Keratinocyte (primary cell): ENCODE measurements around the gene NADSYN1. TPM values are rescaled to one million over a fixed set of nuclear protein-coding genes. Genes with fewer than 3 reads are reported as not detected.

Source experiments
- DNase-seq: peaks from one replicate; pipeline ENCODE4 v3.0.0-alpha.2; 2011; ENCODE audit warnings: low read depth, missing footprints, low spot score
- FAIRE-seq: peaks from 2 replicates; lab custom pipeline; 2011; peaks lifted over from hg19 to GRCh38; lab: Jason Lieb, UNC
- H2AFZ ChIP-seq: 2 replicates; pipeline ENCODE4 v1.6.0; 2012; ENCODE audit warnings: low read length, control low read depth, inconsistent platforms; ENCODE audit not compliant: control insufficient read depth
- H3K27ac ChIP-seq: 2 replicates; pipeline ENCODE4 v1.5.1; 2011; ENCODE audit warnings: low read length; ENCODE audit not compliant: control insufficient read depth, insufficient read depth
- H3K27me3 ChIP-seq: 3 replicates; pipeline ENCODE4 v1.6.0; 2011; ENCODE audit warnings: low read length; ENCODE audit not compliant: control insufficient read depth, insufficient read depth; ENCODE audit errors: extremely low read depth
- H3K36me3 ChIP-seq, 2 experiments: 2 replicates in 1 of 2; 3 replicates in 1 of 2; pipeline ENCODE4 v1.5.1; 2011; ENCODE audit warnings: low read length in 2 of 2, mild to moderate bottlenecking in 1 of 2; ENCODE audit not compliant: control insufficient read depth in 2 of 2, insufficient read depth in 2 of 2; ENCODE audit errors: extremely low read depth in 1 of 2
- H3K4me1 ChIP-seq: 3 replicates; pipeline ENCODE4 v1.5.1; 2011; ENCODE audit warnings: low read length; ENCODE audit not compliant: control insufficient read depth, insufficient read depth; ENCODE audit errors: extremely low read depth
- H3K4me2 ChIP-seq: 3 replicates; pipeline ENCODE4 v1.6.0; 2011; ENCODE audit warnings: low read depth, low read length; ENCODE audit not compliant: control insufficient read depth, insufficient read depth; ENCODE audit errors: extremely low read depth
- H3K4me3 ChIP-seq, 3 experiments: fragments of 200-600 bp in 1 of 3; sonication (generic) in 1 of 3; 2 replicates in 2 of 3; 3 replicates in 1 of 3; pipeline ENCODE4 v1.5.1; 2011 to 2016; ENCODE audit warnings: low read length in 3 of 3, mild to moderate bottlenecking in 3 of 3, control low read depth in 2 of 3, inconsistent platforms in 1 of 3, low read depth in 1 of 3, mixed read lengths in 1 of 3, mixed run types in 1 of 3, moderate library complexity in 1 of 3; ENCODE audit not compliant: control insufficient read depth in 2 of 3, insufficient read depth in 2 of 3; ENCODE audit errors: extremely low read depth in 1 of 3
- H3K79me2 ChIP-seq: 2 replicates; pipeline ENCODE4 v1.6.0; 2012; ENCODE audit warnings: low read length; ENCODE audit not compliant: control insufficient read depth, insufficient read depth
- H3K9ac ChIP-seq: 3 replicates; pipeline ENCODE4 v1.6.0; 2011; ENCODE audit warnings: low read length; ENCODE audit not compliant: control insufficient read depth, insufficient read depth; ENCODE audit errors: extremely low read depth
- H3K9me1 ChIP-seq: 3 replicates; pipeline ENCODE4 v1.6.0; 2011; ENCODE audit warnings: low read length; ENCODE audit not compliant: control insufficient read depth, insufficient read depth; ENCODE audit errors: extremely low read depth
- H3K9me3 ChIP-seq: 2 replicates; pipeline ENCODE4 v1.5.1; 2012; ENCODE audit warnings: low read depth, low read length; ENCODE audit not compliant: control insufficient read depth
- H4K20me1 ChIP-seq: 3 replicates; pipeline ENCODE4 v1.6.0; 2011; ENCODE audit warnings: low read length; ENCODE audit not compliant: control insufficient read depth, insufficient read depth; ENCODE audit errors: extremely low read depth
- EZH2 ChIP-seq: IDR thresholded peaks from one replicate; pipeline ENCODE4 v1.6.1; 2012; ENCODE audit warnings: inconsistent platforms, mild to moderate bottlenecking, low read length, moderate library complexity
- dilution Hi-C: fragments of 300-500 bp; cut with MboI; formaldehyde crosslinking; loops from one replicate; pipeline ENCODE4 v1.7.0; 2020; ENCODE audit warnings: low sequenced_read_pairs; ENCODE audit not compliant: extremely low pct_ligation_motif_present
- polyA plus RNA-seq, 5 experiments: library from polyadenylated mRNA; depleted of rRNA in 3 of 5; stranded (reverse) in 3 of 5; stranded (forward) in 1 of 5; unstranded in 1 of 5; fragments of >200 nt; gene quantifications; 1 replicate in 1 of 5; 2 replicates in 3 of 5; 3 replicates in 1 of 5; pipeline versions ENCODE4 v1.2.1 to v1.2.3, GENCODE V29; 2011 to 2012; ENCODE audit warnings: missing spikeins in 2 of 5, low read depth in 1 of 5, low replicate concordance in 1 of 5
- TF ChIP-seq, protein P1 (sequence below), 3 experiments: IDR thresholded peaks in 1 of 3; conservative IDR thresholded peaks in 1 of 3; optimal IDR thresholded peaks in 1 of 3; 2 replicates in 2 of 3; 3 replicates in 1 of 3; pipeline versions ENCODE3 to v1.5.1; 2011; ENCODE audit warnings: low read length in 3 of 3, mild to moderate bottlenecking in 3 of 3, moderate library complexity in 2 of 3, control low read depth in 1 of 3, inconsistent platforms in 1 of 3; ENCODE audit not compliant: insufficient read depth in 2 of 3; ENCODE audit errors: extremely low read depth in 1 of 3

NADSYN1 gene
- polyA plus RNA-seq, 1 donor (not counting 4 experiments of a cell fraction or from before 2014, with no cell fraction given): 51.5 TPM

DNA sequence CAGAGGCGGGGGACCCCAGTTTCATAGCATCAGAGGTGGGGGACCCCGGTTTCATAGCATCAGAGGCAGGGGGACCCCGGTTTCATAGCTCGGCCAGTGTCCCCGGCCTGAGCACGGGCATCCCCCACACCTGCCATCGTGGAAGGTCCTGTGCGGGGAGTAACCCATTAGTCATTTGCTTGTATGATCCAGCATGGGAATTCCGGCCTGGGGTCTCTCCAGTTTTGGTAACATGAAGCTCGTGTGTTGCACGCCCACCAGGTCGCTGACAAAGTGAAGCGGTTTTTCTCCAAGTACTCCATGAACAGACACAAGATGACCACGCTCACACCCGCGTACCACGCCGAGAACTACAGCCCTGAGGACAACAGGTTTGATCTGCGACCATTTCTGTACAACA lies 45.1 kb downstream of the NADSYN1 start:
- H3K36me3 ChIP-seq: peaks cover 27 to 36% of the 10 kb centered on the region in 2 experiments
- no peak overlapping the region for H3K4me2 ChIP-seq
- H3K9me3 ChIP-seq: no peaks in the 10 kb centered on the region
- dilution Hi-C loops: no loop called here
- H2AFZ ChIP-seq: no peak overlapping the region
- no peaks in the 10 kb centered on the region for H3K4me1 ChIP-seq
- no peak for TF ChIP-seq EZH2
- TF ChIP-seq, protein P1, sequence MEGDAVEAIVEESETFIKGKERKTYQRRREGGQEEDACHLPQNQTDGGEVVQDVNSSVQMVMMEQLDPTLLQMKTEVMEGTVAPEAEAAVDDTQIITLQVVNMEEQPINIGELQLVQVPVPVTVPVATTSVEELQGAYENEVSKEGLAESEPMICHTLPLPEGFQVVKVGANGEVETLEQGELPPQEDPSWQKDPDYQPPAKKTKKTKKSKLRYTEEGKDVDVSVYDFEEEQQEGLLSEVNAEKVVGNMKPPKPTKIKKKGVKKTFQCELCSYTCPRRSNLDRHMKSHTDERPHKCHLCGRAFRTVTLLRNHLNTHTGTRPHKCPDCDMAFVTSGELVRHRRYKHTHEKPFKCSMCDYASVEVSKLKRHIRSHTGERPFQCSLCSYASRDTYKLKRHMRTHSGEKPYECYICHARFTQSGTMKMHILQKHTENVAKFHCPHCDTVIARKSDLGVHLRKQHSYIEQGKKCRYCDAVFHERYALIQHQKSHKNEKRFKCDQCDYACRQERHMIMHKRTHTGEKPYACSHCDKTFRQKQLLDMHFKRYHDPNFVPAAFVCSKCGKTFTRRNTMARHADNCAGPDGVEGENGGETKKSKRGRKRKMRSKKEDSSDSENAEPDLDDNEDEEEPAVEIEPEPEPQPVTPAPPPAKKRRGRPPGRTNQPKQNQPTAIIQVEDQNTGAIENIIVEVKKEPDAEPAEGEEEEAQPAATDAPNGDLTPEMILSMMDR (optimal IDR thresholded peaks at IDR 0.05 in 1 of 3, IDR thresholded peaks at IDR 0.05 in 1 of 3, conservative IDR thresholded peaks at IDR 0.05 in 1 of 3; ENCODE audit: extremely low read depth in 1 of 3, insufficient read depth in 2 of 3, low read length in 3 of 3): no peak
- no peak overlapping the region for H3K4me3 ChIP-seq
- FAIRE-seq (no peak), DNase-seq (no peak)
- no peaks in the 10 kb centered on the region for H3K27me3 ChIP-seq
- no peaks in the 10 kb centered on the region for H3K79me2 ChIP-seq
- H3K9ac ChIP-seq: no peak overlapping the region
- H3K27ac ChIP-seq: no peak overlapping the region
- no peaks in the 10 kb centered on the region for H3K9me1 ChIP-seq
- H4K20me1 ChIP-seq: no peaks in the 10 kb centered on the region

DNA sequence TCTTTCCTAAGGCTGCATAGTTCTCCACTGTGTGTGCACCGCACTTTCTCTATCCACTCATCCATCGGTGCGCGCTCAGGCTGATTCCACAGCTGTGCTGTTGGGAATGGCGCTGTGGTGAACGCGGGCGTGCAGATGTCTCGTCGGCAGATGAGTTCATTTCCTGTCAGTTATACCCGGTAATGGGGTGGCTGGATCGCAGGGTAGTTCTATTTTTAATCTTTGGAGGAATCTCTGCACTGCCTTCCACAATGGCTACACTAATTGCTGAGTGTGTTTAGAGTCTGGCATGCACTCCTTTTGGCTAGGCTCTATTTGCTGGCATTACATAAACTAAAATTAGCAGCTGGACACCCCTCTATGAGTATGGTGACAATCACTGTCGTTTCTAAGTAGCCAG lies 46.1 kb downstream of the NADSYN1 start:
- no peaks in the 10 kb centered on the region for H3K4me1 ChIP-seq
- TF ChIP-seq, protein P1 (optimal IDR thresholded peaks at IDR 0.05 in 1 of 3, IDR thresholded peaks at IDR 0.05 in 1 of 3, conservative IDR thresholded peaks at IDR 0.05 in 1 of 3; ENCODE audit: extremely low read depth in 1 of 3, insufficient read depth in 2 of 3, low read length in 3 of 3): no peak
- no peak for TF ChIP-seq EZH2
- H3K4me2 ChIP-seq: no peak overlapping the region
- no peak overlapping the region for H3K9ac ChIP-seq
- H3K9me3 ChIP-seq: no peaks in the 10 kb centered on the region
- no peak overlapping the region for H3K4me3 ChIP-seq
- H4K20me1 ChIP-seq: no peaks in the 10 kb centered on the region
- DNase-seq (no peak), FAIRE-seq (no peak)
- H3K27ac ChIP-seq: no peak overlapping the region
- no peaks in the 10 kb centered on the region for H3K79me2 ChIP-seq
- H3K36me3 ChIP-seq: peaks cover 27 to 36% of the 10 kb centered on the region in 2 experiments
- no peaks in the 10 kb centered on the region for H3K9me1 ChIP-seq
- H3K27me3 ChIP-seq: no peaks in the 10 kb centered on the region
- dilution Hi-C loops: no loop called here
- H2AFZ ChIP-seq: no peak overlapping the region
